NCI-H128 (cell line): ENCODE measurements around the gene CDX1.

Experiments used
- DNase-seq: peaks from one replicate; lab custom pipeline; 2025; ENCODE audit not compliant: unreplicated experiment; lab: John Stamatoyannopoulos, UW

The CDX1 gene

DNA sequence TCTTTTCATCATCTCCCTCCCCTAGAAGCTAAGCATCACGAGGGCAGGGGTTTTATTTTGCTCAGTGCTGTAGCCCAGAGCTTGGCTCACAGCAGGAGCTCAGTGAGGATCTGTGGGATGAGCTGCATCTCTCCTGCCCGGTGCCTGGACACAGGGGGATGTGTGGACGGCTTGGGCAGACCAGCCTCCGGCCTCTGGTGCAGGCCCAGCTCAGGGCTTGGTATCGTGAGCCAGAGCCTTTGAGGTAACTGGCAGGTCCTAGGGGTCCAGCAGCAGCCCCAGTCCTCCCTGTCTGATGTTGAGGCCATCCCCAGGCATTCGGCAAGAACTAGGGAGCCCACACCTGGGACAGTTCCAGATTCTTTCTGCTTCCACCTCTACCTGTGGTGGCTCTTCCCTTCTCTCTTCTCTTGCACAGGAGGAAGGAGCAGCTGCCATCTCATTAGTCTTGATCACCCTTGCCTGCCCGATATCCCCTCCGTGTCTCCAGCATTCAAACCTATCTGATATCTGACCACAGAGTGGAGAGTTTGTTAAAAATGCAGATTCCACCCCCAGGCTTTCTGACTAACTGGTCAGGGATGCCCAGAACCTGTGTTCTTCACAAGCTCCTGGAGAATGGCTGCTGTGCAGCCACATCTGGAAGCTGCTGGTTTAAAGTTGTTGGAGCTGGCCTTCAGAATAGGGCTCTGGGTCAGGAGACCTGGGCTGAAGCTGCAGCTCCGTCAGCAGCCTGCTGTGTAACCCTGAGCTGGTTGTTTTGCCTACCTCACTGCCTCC, 15.4 kb downstream of the CDX1 start:
- DNase-seq, result no peak

DNA sequence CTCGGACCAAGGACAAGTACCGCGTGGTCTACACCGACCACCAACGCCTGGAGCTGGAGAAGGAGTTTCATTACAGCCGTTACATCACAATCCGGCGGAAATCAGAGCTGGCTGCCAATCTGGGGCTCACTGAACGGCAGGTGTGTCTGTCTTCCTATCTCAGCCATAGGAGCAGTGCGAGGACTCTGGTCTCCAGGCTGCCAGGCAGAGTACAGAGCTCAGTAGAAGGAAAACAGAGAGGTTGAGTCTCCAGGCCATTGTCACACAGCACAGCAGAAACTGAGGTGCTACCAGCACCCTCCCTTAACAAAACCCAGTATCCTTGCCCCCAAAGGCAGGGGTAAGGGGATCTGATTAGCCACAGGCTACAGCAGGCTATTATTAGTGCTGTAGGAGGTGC, 16.2 kb downstream of the CDX1 start:
- no peak for DNase-seq

DNA sequence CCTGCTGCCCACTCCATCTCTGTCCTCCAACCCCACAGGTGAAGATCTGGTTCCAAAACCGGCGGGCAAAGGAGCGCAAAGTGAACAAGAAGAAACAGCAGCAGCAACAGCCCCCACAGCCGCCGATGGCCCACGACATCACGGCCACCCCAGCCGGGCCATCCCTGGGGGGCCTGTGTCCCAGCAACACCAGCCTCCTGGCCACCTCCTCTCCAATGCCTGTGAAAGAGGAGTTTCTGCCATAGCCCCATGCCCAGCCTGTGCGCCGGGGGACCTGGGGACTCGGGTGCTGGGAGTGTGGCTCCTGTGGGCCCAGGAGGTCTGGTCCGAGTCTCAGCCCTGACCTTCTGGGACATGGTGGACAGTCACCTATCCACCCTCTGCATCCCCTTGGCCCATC, 16.9 kb downstream of the CDX1 start:
- no peak for DNase-seq

DNA sequence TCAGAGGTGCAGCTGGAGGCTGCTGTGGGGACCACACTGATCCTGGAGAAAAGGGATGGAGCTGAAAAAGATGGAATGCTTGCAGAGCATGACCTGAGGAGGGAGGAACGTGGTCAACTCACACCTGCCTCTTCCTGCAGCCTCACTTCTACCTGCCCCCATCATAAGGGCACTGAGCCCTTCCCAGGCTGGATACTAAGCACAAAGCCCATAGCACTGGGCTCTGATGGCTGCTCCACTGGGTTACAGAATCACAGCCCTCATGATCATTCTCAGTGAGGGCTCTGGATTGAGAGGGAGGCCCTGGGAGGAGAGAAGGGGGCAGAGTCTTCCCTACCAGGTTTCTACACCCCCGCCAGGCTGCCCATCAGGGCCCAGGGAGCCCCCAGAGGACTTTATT, 17.4 kb downstream of the CDX1 start:
- DNase-seq, result no peak

DNA sequence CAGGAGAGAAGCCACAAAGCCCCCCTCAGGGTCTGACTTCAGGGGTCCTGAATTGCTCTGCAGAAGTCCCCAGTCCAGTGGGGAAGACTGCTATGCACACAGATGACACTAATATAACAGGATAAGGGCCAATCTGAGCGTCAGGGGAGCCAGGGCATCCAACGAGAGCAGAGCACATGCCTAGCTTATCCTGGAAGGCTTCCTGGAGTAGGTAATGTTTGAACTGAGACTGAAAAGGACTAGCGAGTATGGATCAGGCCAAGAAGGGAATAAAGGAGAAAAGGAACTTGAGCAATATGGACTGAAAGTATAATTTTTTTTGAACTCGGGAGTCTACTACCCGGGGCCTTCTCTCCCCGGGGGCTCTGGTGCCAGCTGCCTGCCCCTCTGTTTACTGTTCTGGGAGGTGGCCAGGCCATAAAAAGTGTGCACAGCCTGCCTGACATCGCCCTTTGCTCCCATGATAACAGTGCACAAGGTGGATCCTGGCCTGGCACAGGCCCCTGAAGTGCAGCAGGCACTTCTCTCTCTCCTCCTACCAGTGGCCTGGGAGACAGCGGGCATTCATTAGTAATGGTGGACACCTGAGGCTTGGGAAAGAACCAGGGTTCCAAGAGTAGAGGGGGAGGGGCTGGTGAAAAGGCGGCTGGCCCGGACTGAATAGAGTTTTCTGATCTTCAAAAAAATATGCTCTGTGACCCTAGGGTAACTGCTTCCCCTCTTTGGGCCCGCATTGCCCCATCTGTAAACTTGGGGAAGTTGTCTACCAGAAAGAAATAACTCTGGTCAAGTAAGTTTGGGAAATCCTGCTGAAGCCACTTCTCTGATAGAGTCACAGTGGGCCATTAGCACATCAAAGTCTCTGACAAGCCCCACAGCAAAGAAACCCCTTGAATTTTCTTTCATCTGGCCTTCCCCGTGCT, 18.7 kb downstream of the CDX1 start:
- DNase-seq, result no peak

DNA sequence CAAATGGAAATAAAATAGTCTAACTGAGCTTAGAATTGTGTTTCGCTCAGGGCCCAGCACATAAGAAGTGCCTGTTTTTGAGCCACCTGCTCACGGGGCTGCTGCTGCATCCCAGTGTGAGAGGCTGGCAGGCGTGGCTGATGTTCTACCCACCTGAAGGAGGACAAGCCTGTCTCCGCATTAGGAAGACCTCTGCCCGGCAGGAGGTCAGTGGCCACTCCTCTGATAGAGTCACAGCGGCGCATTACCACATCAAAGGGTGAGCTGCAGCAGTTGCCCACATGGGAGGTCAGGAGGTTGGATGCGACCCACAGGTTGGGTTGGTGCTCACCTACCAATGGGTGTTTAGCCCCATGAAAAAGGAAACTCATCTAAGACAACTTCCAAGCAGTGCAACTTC, 19.6 kb downstream of the CDX1 start:
- DNase-seq, result no peak

GRCh38 chr5:150186897-150187296, 20.3 kb downstream of the CDX1 start:
- no peak for DNase-seq

GRCh38 chr5:150188146-150188842, 21.7 kb downstream of the CDX1 start:
- no peak for DNase-seq

GRCh38 chr5:150189326-150189725, 22.7 kb downstream of the CDX1 start:
- no peak for DNase-seq

DNA sequence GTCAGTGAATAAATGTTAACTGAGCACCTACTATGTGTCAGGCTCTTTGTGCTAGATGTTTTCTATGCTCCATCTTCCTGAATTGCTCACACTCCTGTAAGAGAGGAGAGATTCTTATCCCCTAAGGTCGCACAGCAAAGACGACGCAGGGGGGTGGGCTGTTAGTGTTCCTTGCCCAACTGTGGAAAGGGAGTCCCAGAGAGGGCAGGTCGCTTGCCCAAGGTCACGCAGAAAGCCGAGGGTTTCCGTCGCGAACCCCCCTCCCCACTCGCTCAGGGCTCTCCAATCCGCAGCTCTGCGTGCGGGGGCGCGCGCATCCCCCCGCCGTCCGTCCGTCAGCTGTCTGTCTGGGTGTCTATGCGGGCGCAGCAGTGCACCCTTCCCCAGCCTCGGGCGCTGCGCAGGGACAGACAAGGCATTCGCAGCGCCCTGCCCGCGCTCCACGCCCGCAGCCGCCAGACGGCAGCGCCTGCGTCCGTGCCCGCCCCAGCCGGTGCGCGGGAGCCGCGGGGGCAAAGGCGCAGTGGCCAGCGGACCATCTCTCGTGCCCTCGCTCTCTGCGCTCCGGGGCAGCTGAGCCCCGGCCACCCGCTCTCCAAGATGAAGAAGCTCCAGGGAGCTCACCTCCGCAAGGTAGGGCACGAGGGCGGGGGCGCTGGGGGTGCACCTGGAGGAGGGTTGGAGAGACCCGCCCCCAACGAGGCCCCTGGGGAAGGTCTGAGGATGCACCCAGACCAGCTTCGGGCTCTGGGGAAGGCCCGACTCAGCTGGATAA, 23.3 kb downstream of the CDX1 start, which contains the start of gene SLC6A7:
Gene SLC6A7, plus strand, starts transcription at position 335 of the 775 bp plus-strand sequence. Its CDS starts 266 bp downstream, at position 601.
- no peak for DNase-seq

GRCh38 chr5:150190503-150190979, 24.0 kb downstream of the CDX1 start:
- DNase-seq, result no peak

- no peak for DNase-seq
Observed at GRCh38 chr5:150190987-150191386, 24.4 kb downstream of the CDX1 start.

DNA sequence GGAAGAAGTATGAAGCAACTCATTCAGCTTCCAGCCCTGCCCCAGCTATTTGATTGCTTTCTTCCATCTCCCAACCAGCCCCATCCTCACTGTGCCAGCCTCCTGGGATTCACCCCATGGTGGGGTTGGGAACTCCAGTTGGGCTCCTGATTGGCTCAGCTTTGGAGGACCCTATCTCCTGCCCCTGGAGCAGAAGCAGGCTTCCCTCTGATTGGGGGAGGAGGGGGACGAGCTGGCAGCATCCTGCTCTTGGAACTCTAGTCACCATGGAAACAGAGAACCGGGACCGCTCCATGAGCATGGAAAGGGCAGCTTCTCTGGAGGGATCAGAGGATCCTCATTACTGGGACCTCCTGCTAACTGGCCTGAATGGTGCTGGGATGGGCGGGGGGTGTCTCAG, 25.9 kb downstream of the CDX1 start:
- no peak for DNase-seq

DNA sequence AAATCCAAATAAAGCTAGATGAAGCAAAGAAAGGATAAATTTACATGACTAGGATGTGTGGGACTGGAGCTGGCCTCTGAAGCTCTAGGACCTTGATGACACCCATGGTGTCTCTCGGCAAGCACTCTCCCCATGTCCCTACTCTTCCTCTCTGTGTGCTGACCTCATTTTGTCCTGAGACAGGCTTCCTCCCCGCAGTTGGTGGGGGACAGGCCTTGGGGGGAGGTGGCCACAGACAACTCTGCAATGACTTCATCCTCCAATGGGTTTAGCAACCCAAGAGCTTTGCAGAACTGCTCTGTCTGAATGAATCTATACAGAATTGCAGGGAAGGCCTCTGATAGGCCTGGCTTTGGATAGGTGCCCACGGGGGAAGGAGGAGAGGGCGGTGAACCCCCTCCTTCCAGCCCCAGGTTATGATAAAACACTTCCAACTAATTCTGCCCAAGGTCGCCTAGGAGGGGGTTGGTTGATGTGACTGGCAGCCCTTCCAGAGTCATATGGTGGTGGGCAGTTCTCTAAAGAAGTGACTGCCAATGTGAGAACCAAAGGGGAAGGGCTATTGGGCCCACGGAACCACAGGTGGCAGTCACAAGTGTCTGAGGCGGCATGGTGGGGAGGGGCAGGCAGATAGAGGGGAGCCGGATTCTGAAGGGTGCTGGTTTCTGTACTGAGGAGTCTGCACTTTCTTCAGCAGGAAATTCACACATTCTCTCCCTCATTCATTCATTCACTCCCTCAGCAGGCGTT, 29.3 kb downstream of the CDX1 start:
- no peak for DNase-seq

GRCh38 chr5:150196514-150196913, 29.9 kb downstream of the CDX1 start:
- no peak for DNase-seq

- no peak for DNase-seq
Observed at GRCh38 chr5:150196986-150197385, 30.4 kb downstream of the CDX1 start.

- DNase-seq, result no peak
Observed at GRCh38 chr5:150197476-150197875, 30.9 kb downstream of the CDX1 start.

GRCh38 chr5:150202501-150202900, 35.9 kb downstream of the CDX1 start:
- no peak for DNase-seq

- no peak for DNase-seq
Observed at GRCh38 chr5:150203832-150204589, 37.4 kb downstream of the CDX1 start.
